ENCODE results near the gene SLC26A3.

DNA sequence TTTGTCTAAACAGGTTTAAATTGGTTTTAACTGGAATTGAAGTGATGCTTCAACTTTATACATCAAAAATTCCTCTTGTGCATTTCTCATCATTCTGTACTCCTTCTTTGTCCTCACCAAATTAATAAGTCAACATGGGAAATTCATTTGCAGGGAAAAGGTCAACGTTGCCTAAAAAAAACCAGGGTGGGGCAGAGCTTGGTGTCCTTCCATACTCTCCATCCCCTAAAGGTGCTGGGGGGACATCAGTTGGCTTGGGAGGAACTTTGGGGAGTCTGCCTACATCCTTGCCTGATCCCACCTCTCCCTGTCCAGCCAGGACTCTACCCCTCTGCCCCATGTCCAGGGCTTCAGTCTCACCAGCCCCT, 34.1 kb upstream of the SLC26A3 start:
- TF ChIP-seq POLR2A (IDR thresholded peaks at IDR 0.05), result no peak
- TF ChIP-seq, protein P1, sequence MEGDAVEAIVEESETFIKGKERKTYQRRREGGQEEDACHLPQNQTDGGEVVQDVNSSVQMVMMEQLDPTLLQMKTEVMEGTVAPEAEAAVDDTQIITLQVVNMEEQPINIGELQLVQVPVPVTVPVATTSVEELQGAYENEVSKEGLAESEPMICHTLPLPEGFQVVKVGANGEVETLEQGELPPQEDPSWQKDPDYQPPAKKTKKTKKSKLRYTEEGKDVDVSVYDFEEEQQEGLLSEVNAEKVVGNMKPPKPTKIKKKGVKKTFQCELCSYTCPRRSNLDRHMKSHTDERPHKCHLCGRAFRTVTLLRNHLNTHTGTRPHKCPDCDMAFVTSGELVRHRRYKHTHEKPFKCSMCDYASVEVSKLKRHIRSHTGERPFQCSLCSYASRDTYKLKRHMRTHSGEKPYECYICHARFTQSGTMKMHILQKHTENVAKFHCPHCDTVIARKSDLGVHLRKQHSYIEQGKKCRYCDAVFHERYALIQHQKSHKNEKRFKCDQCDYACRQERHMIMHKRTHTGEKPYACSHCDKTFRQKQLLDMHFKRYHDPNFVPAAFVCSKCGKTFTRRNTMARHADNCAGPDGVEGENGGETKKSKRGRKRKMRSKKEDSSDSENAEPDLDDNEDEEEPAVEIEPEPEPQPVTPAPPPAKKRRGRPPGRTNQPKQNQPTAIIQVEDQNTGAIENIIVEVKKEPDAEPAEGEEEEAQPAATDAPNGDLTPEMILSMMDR (IDR thresholded peaks at IDR 0.05), result no peak
- no peak for TF ChIP-seq POLR2AphosphoS5 (IDR thresholded peaks at IDR 0.05)
